Activated naive CD4-positive, alpha-beta T cell treated with anti-CD3 and anti-CD28 coated beads, Interleukin-2, amount 10 ng/mL, durations not matched to agents 7 days and 5 days (primary cell): ENCODE measurements around the gene GGT5.
"Not testable (repeated sequence)": the region's sequence is repeated elsewhere in the genome, so short reads cannot be mapped to it uniquely, and the experiment has no call there.

Experiments used
- CTCF ChIA-PET: fragments of 350-600 bp; sonication (Branson Sonifier 250); formaldehyde crosslinking; loops from one replicate; lab custom pipeline; 2021; ENCODE audit warnings: antibody characterized with exemption; lab: Charles Lee
- DNase-seq: peaks from one replicate; pipeline ENCODE4 v3.0.0-alpha.2; 2020
- H3K27ac Mint-ChIP-seq: one replicate; pipeline ENCODE4 v1.8.0; 2021; ENCODE audit warnings: mild to moderate bottlenecking, moderate library complexity, mixed read lengths
- H3K27me3 Mint-ChIP-seq: one replicate; pipeline ENCODE4 v1.8.0; 2021; ENCODE audit warnings: mild to moderate bottlenecking, mixed read lengths
- H3K36me3 Mint-ChIP-seq: one replicate; pipeline ENCODE4 v1.8.0; 2021; ENCODE audit warnings: mixed read lengths
- H3K4me1 Mint-ChIP-seq: one replicate; pipeline ENCODE4 v1.8.0; 2021; ENCODE audit warnings: mixed read lengths
- H3K4me3 Mint-ChIP-seq: one replicate; pipeline ENCODE4 v1.8.0; 2021; ENCODE audit warnings: mild to moderate bottlenecking, moderate library complexity, mixed read lengths
- H3K9me3 Mint-ChIP-seq: one replicate; pipeline ENCODE4 v1.8.0; 2021; ENCODE audit warnings: mixed read lengths

Gene GGT5

DNA sequence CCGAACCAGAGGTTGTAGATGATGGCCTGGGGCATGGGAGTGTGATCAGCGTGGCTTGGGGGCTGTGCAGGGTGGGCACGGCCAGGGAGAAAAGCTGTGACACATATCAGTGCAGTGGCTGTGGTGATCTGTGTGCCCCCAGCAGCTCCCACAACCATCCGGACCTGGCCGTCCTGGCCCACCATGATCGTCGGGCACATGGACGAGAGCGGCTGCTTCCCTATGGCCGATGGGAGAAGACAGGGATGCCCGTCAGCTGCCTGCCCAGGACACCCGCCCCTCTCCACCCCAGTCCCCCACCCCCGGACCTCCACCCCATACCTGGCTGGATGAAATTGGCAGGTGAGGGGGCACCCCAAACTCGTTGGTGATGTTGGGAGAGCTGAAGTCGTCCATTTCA, 3.7 kb upstream of the GGT5 start:
- not testable (repeated sequence) for H3K9me3 Mint-ChIP-seq, H3K4me3 Mint-ChIP-seq, H3K27me3 Mint-ChIP-seq, H3K27ac Mint-ChIP-seq, DNase-seq, H3K36me3 Mint-ChIP-seq
- peaks cover 10% of the 10 kb centered on the region for H3K4me1 Mint-ChIP-seq
- CTCF ChIA-PET = interaction anchor here (1.6 kb wide), 1 partner anchor 58 kb away, joined by 30 read pairs; no protein-coding TSS in a partner anchor

DNA sequence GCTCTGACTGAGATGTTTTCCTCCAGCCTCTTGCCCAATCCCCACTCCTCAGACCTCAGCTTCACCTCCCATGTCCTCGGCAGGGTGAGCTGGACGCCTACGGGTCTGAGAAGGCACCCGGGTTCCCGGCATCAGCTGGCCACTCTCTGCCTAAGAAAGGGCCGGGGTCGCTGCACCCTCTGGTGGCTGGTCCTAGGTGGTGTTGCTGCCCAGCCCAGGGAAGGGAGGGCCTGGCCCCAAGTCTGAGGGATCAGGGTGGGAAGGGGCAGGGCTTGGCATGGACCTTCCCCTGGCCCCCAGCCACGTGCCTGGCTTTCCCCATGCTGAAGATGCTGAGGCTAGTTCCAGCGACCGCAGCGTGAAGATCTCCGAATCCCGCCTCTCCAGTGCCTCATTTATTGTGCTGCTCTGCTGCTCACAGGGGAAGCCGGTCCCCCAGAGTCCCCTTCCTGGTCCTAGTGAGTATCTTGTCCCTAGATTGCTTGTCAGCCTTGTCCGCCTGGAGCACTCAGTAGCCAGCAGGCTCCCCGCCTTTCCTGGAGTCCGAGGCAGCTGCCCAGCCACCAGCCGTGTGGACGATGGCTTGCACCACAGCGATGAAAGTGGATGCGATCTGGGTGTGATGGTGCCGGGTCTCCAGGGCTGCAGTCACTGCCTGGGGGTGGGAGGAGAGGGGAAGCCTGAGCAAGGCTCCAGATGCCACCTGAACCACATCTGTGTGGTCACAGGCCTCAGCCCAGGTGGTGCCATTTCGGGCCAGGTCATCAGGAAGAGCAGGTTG, 2.9 kb upstream of the GGT5 start:
- CTCF ChIA-PET = interaction anchor here (0.6 to 1.6 kb wide), 5 partner anchors 16 to 140 kb away, joined by 3 to 30 read pairs (median 4); no protein-coding TSS in a partner anchor
- H3K27ac Mint-ChIP-seq = peak overlapping the region; percentile 37
- peaks cover 19% of the 10 kb centered on the region for H3K4me1 Mint-ChIP-seq
- DNase-seq = peak; percentile 71
- no peaks in the 10 kb centered on the region for H3K36me3 Mint-ChIP-seq
- no peak overlapping the region for H3K4me3 Mint-ChIP-seq
- H3K27me3 Mint-ChIP-seq = peaks cover 7% of the 10 kb centered on the region
- no peaks in the 10 kb centered on the region for H3K9me3 Mint-ChIP-seq

GRCh38 chr22:24247011-24247507, 2.2 kb upstream of the GGT5 start:
- H3K9me3 Mint-ChIP-seq = no peaks in the 10 kb centered on the region
- CTCF ChIA-PET = interaction anchor here (0.6 to 1.6 kb wide), 5 partner anchors 16 to 139 kb away, joined by 3 to 30 read pairs (median 4); no protein-coding TSS in a partner anchor
- H3K4me1 Mint-ChIP-seq = peaks cover 26% of the 10 kb centered on the region
- H3K36me3 Mint-ChIP-seq = no peaks in the 10 kb centered on the region
- no peak overlapping the region for H3K4me3 Mint-ChIP-seq
- H3K27ac Mint-ChIP-seq = peak overlapping the region; percentile 37
- H3K27me3 Mint-ChIP-seq = peaks cover 7% of the 10 kb centered on the region
- DNase-seq = no peak

DNA sequence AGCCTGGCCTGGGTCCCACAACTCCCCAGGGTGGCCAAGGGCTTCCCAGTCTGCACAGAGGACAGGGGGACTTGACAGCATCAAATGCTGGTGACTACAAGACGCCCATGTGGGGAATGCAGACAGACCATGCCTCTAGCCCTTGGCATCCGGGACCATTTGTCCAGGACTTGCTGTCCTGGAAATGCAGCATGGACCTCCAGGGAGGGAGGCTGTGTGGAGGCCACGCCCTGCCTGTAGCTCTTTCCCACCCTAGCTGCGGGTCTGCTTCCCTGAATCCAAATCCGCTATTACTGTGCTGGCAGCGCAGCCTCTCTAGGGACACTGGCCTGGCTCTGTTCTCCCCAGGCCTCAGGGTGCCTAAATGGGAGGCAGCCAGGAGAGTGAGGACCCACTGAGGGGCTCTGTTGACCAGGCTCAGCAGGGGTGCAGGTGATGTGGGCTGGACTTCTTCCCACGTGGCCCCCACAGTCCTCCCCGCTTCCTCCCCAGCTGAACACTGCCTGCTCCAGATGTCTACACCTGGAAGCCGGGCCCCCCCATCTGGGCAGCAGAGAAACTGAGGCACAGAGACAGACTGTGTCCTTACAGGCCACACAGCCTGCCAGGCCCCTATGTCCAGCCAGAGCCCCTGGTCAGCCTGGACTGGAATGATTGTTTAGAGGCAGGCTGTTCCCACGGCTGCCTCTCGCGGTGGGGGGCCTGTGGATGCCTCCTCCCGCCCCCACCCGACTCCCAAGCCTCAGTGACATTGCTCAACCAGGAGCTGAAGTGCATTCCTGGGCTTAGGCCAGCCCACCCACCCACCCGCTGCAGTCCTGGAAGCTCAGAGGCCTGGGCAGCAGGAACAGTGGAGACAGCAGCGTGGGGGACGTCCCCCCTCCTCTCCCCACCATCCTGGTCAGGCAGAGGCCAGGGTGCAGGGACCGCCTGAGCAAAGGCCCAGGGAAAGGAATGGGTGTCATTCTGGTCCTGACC, 991 bp upstream of the GGT5 start:
- CTCF ChIA-PET = interaction anchor here (2.3 kb wide), 1 partner anchor 56 kb away, joined by 9 read pairs; no protein-coding TSS in a partner anchor
- not testable (repeated sequence) for H3K27me3 Mint-ChIP-seq, H3K9me3 Mint-ChIP-seq, H3K36me3 Mint-ChIP-seq, DNase-seq, H3K4me3 Mint-ChIP-seq
- peaks cover 36% of the 10 kb centered on the region for H3K4me1 Mint-ChIP-seq
- peak overlapping the region; percentile 45 for H3K27ac Mint-ChIP-seq

GRCh38 chr22:24244144-24244787, 616 bp downstream of the GGT5 start:
- CTCF ChIA-PET = interaction anchor here (2.3 to 4.3 kb wide), 2 partner anchors 54 to 55 kb away, joined by 9 to 33 read pairs; no protein-coding TSS in a partner anchor
- no peak for DNase-seq
- Mint-ChIP-seq H3K4me3 (no peak overlapping the region), H3K27ac (peak overlapping the region; percentile 80), H3K4me1 (peaks cover 48% of the 10 kb centered on the region), H3K36me3 (no peaks in the 10 kb centered on the region), H3K27me3 (peaks cover 7% of the 10 kb centered on the region), H3K9me3 (no peaks in the 10 kb centered on the region)

DNA sequence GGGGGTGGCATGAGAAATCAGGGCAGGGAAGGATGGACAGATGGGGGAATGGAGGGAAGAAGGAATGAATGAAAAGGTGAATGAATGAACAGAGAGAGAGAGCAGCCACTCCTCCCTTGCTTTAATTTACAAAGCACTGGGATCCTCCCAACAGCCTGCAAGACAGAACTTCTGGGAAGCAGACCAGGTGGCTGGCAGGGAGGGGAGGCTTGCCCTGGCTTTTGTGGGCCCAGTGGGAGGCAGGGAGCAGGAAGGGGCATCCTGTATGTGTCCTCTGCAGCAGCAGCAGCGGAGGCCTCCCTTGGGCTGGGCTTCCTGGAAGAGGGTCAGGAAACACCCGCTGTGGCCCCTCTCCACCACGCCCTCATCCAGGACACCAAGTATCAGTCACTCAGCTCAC, 1.5 kb downstream of the GGT5 start:
- peak overlapping the region; percentile 60 for H3K4me3 Mint-ChIP-seq
- peak; percentile 31 for DNase-seq
- not testable (repeated sequence) for H3K36me3 Mint-ChIP-seq, H3K27me3 Mint-ChIP-seq, H3K9me3 Mint-ChIP-seq
- peaks cover 49% of the 10 kb centered on the region for H3K4me1 Mint-ChIP-seq
- peak overlapping the region; percentile 93 for H3K27ac Mint-ChIP-seq
- CTCF ChIA-PET = interaction anchor here (1.1 to 4.3 kb wide), 3 partner anchors 22 to 53 kb away, joined by 3 to 33 read pairs (median 7); no protein-coding TSS in a partner anchor

GRCh38 chr22:24240985-24241692, 3.7 kb downstream of the GGT5 start:
- not testable (repeated sequence) for H3K9me3 Mint-ChIP-seq, H3K27me3 Mint-ChIP-seq, DNase-seq, H3K36me3 Mint-ChIP-seq
- peaks cover 53% of the 10 kb centered on the region for H3K4me1 Mint-ChIP-seq
- peak overlapping the region; percentile 79 for H3K27ac Mint-ChIP-seq
- peak overlapping the region; percentile 10 for H3K4me3 Mint-ChIP-seq
- CTCF ChIA-PET = interaction anchor here (4.3 kb wide), 1 partner anchor 51 kb away, joined by 33 read pairs; no protein-coding TSS in a partner anchor

DNA sequence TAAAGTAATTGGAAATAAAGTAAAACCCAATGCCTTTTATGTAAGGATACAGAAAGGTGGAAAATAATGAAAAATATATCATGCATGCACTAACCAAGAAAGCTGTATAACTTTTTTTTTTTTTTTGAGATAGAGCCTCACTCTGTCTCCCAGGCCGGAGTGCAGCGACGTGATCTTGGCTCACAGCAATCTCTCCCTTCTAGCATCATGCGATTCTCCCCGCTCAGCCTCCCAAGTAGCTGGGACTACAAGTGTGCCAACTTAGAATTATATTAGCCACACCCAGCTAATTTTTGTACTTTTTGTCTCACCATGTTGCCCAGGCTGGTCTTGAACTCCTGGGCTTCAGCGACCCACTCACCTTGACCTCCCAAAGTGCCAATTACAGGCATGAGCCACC, 4.5 kb downstream of the GGT5 start:
- Mint-ChIP-seq H3K36me3 (no peaks in the 10 kb centered on the region), H3K4me1 (peaks cover 53% of the 10 kb centered on the region), H3K4me3 (no peak overlapping the region), H3K27ac (peak overlapping the region; percentile 79), H3K9me3 (no peaks in the 10 kb centered on the region), H3K27me3 (peaks cover 3% of the 10 kb centered on the region)
- CTCF ChIA-PET = interaction anchor here (0.9 to 4.3 kb wide), 3 partner anchors 10 to 50 kb away, joined by 3 to 33 read pairs (median 4); no protein-coding TSS in a partner anchor
- no peak for DNase-seq

DNA sequence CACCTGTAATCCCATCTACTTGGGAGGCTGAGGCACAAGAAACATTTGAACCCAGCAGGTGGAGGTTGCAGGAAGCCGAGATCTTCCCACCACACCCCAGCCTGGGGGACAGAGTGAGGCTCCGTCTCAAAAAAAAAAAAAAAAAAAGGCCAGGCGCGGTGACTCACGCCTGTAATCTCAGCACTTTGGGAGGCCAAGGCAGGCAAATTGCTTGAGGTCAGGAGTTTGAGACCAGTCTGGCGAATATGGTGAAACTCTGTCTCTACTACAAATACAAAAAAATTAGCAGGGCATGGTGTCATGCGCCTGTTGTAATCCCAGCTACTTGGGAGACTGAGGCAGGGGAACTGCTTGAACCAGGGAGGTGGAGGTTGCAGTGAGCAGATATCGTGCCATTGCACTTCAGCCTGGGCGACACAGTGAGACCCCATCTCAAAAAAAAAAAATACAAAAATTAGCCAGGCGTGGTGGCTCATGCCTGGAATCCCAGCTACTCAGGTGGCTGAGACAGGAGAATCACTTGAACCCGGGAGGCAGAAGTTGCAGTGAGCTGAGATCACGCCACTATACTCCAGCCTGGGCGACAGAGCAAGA, 6.7 kb downstream of the GGT5 start:
- CTCF ChIA-PET, DNase-seq, H3K36me3 Mint-ChIP-seq, H3K27ac Mint-ChIP-seq, H3K4me3 Mint-ChIP-seq, H3K9me3 Mint-ChIP-seq, H3K27me3 Mint-ChIP-seq: not testable (repeated sequence)
- H3K4me1 Mint-ChIP-seq = peaks cover 38% of the 10 kb centered on the region

DNA sequence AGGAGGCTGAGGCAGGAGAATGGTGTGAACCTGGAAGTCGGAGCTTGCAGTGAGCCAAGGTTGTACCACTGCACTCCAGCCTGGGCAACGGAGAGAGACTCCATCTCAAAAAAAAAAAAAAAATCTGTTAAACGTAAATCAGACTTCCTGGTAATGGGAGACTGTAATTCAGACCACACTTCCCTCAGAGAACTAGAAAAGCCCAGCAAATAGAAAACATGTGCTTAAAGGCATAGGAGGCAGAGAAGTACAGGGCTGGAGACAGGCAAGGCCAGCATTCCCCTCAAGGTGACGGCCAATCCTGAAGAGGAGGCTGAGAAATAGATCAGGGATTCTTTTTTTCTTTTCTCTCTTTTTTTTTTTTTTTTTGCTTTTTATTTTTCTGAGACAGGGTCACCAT, 8.2 kb downstream of the GGT5 start:
- peaks cover 24% of the 10 kb centered on the region for H3K4me1 Mint-ChIP-seq
- no peak for DNase-seq
- CTCF ChIA-PET = no interaction called here

DNA sequence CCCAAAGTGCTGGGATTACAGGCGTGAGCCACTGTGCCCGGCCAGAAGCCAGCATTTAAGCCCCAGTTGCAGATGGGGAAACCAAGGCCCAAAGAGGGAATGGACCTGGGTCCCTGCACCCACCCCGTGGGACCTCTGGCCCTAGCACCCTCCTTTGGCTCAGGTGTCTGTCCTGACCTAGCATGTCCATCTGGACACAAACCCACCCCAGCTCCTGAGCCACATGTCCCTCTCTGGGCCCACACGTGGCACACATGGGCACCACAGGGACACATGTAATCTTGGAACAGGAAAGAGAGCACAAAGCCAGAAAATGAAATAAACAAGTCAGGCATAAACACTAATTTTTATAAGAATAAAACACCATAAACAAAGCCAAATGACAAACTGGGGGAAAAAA, 9.6 kb downstream of the GGT5 start:
- H3K9me3 Mint-ChIP-seq = no peaks in the 10 kb centered on the region
- no peak for DNase-seq
- CTCF ChIA-PET = interaction anchor here (0.6 to 1.8 kb wide), 2 partner anchors 32 to 45 kb away, joined by 3 to 9 read pairs; no protein-coding TSS in a partner anchor
- peaks cover 15% of the 10 kb centered on the region for H3K4me1 Mint-ChIP-seq
- no peaks in the 10 kb centered on the region for H3K36me3 Mint-ChIP-seq
- no peak overlapping the region for H3K27ac Mint-ChIP-seq
- H3K27me3 Mint-ChIP-seq = no peaks in the 10 kb centered on the region
- no peak overlapping the region for H3K4me3 Mint-ChIP-seq

More for the DNA sequence above, 8.2 kb downstream of the GGT5 start:
- Mint-ChIP-seq H3K27ac (no peak overlapping the region), H3K36me3 (no peaks in the 10 kb centered on the region), H3K9me3 (no peaks in the 10 kb centered on the region), H3K27me3 (no peaks in the 10 kb centered on the region), H3K4me3 (no peak overlapping the region)

DNA sequence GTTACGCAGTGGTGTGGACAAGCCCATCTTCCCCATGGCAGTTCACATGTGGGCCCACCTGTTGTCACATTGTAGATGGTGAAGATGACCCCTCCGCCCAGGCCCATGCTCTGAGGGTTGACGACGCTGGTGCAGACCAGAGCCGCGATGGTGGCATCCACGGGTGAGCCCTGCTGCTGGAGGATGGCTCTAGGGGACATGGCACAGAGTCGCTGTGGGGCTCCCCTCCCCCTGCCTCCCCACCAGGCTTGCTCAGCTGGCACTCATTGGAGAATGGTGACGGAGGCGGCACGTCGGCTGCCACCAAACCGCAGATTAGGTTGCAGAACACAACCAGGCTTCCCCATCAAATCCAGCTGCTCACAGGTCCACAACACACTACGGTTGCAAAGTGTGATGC, 11.1 kb downstream of the GGT5 start:
- H3K27ac Mint-ChIP-seq = no peak overlapping the region
- H3K4me3 Mint-ChIP-seq = no peak overlapping the region
- H3K27me3 Mint-ChIP-seq = peaks cover 8% of the 10 kb centered on the region
- H3K9me3 Mint-ChIP-seq = no peaks in the 10 kb centered on the region
- DNase-seq = no peak
- no peaks in the 10 kb centered on the region for H3K36me3 Mint-ChIP-seq
- peaks cover 7% of the 10 kb centered on the region for H3K4me1 Mint-ChIP-seq
- CTCF ChIA-PET = interaction anchor here (1.8 to 4.6 kb wide), 2 partner anchors 13 to 43 kb away, joined by 9 to 28 read pairs; no protein-coding TSS in a partner anchor
